Lower lobe of right lung (tissue), 2 donors: ENCODE data around the gene BLM. TPM values are rescaled to one million over a fixed set of nuclear protein-coding genes. Genes with fewer than 3 reads are reported as not detected.

ENCODE experiments used
- ATAC-seq, 2 donors: fragments of 200-7000 bp; cut with Tn5 transposase; one replicate each; pipeline ENCODE4 v1.9.1; 2020 to 2022; ENCODE audit warnings: mild to moderate bottlenecking in 2 of 2, moderate library complexity in 2 of 2
- DNase-seq: peaks from one replicate; pipeline ENCODE4 v3.0.0-alpha.2; 2020
- H3K27ac ChIP-seq: fragments of 200-600 bp; one replicate; pipeline ENCODE4 v1.8.0; 2022
- H3K27me3 ChIP-seq: fragments of 200-600 bp; one replicate; pipeline ENCODE4 v1.8.0; 2022; ENCODE audit warnings: low read depth
- H3K36me3 ChIP-seq: fragments of 200-600 bp; one replicate; pipeline ENCODE4 v1.8.0; 2022; ENCODE audit warnings: mild to moderate bottlenecking
- H3K4me1 ChIP-seq: fragments of 200-600 bp; one replicate; pipeline ENCODE4 v1.8.0; 2022
- H3K4me3 ChIP-seq: fragments of 200-600 bp; one replicate; pipeline ENCODE4 v1.8.0; 2022; ENCODE audit warnings: mild to moderate bottlenecking
- H3K9me3 ChIP-seq: fragments of 200-600 bp; one replicate; pipeline ENCODE4 v1.8.0; 2022
- CTCF ChIP-seq: fragments of 200-600 bp; IDR thresholded peaks from one replicate; pipeline ENCODE4 v1.8.0; 2022; ENCODE audit warnings: antibody characterized with exemption, mild to moderate bottlenecking
- intact Hi-C: fragments of 100-400 bp; cut with DNase I; formaldehyde crosslinking; loops from one replicate; pipeline ENCODE4 v1.11.0; 2022
- total RNA-seq: library from RNA; stranded (reverse); fragmentation: NEBNext Ultra II Directional; extraction: Animal tissue kit (Norgen Biotek cat#: 25700); gene quantifications from one replicate; pipeline ENCODE4 v1.2.1, GENCODE V29; 2021
- donor health status: DM: no; HTN: yes; CAD: no; lungs with severe emphysema.

BLM gene
- total RNA-seq, 1 donor from 2014 or later = 2.0 TPM

GRCh38 chr15:90763366-90764099 lies 46.4 kb downstream of the BLM start:
- no peak for TF ChIP-seq CTCF
- peaks cover 17% of the 10 kb centered on the region for H3K4me1 ChIP-seq
- no peaks in the 10 kb centered on the region for H3K9me3 ChIP-seq
- H3K27ac ChIP-seq = no peak overlapping the region
- no peaks in the 10 kb centered on the region for H3K36me3 ChIP-seq
- no peak overlapping the region for H3K4me3 ChIP-seq
- ATAC-seq (no peak), DNase-seq (no peak)
- no peaks in the 10 kb centered on the region for H3K27me3 ChIP-seq
- intact Hi-C loops = no loop called here

GRCh38 chr15:90765531-90765930 lies 48.4 kb downstream of the BLM start:
- Histone ChIP-seq H3K4me1 (peaks cover 17% of the 10 kb centered on the region), H3K9me3 (no peaks in the 10 kb centered on the region), H3K27ac (no peak overlapping the region), H3K36me3 (no peaks in the 10 kb centered on the region), H3K4me3 (no peak overlapping the region), H3K27me3 (no peaks in the 10 kb centered on the region)
- no peak for ATAC-seq
- no peak for DNase-seq
- intact Hi-C loops = no loop called here
- no peak for TF ChIP-seq CTCF

- DNase-seq (no peak), ATAC-seq (no peak)
- no peaks in the 10 kb centered on the region for H3K9me3 ChIP-seq
- H3K4me1 ChIP-seq = peaks cover 17% of the 10 kb centered on the region
- intact Hi-C loops = no loop called here
- no peak overlapping the region for H3K4me3 ChIP-seq
- no peaks in the 10 kb centered on the region for H3K36me3 ChIP-seq
- H3K27ac ChIP-seq = no peak overlapping the region
- no peak for TF ChIP-seq CTCF
- H3K27me3 ChIP-seq = no peaks in the 10 kb centered on the region
Observed at GRCh38 chr15:90765966-90766365, 48.8 kb downstream of the BLM start.

- H3K9me3 ChIP-seq = no peaks in the 10 kb centered on the region
- H3K36me3 ChIP-seq = no peaks in the 10 kb centered on the region
- DNase-seq (no peak), ATAC-seq (no peak)
- H3K4me3 ChIP-seq = no peak overlapping the region
- intact Hi-C loops = no loop called here
- H3K4me1 ChIP-seq = no peaks in the 10 kb centered on the region
- TF ChIP-seq CTCF = no peak
- H3K27me3 ChIP-seq = no peaks in the 10 kb centered on the region
- no peak overlapping the region for H3K27ac ChIP-seq
Observed at GRCh38 chr15:90769375-90769774, 52.2 kb downstream of the BLM start.

GRCh38 chr15:90773485-90773884 lies 56.3 kb downstream of the BLM start:
- Histone ChIP-seq H3K27me3 (no peaks in the 10 kb centered on the region), H3K9me3 (no peaks in the 10 kb centered on the region), H3K27ac (no peak overlapping the region), H3K36me3 (no peaks in the 10 kb centered on the region), H3K4me3 (no peak overlapping the region), H3K4me1 (no peaks in the 10 kb centered on the region)
- no peak for TF ChIP-seq CTCF
- intact Hi-C loops = no loop called here
- DNase-seq = no peak
- no peak for ATAC-seq
